Hindlimb muscle (tissue), 1 donor: ENCODE data around the gene VPS9D1. TPM values are rescaled to one million over a fixed set of nuclear protein-coding genes. Genes with fewer than 3 reads are reported as not detected.

Experiments used
- DNase-seq: peaks from one replicate; pipeline ENCODE4 v3.0.0-alpha.2; 2013
- polyA plus RNA-seq: library from polyadenylated mRNA; unstranded; fragments of 120-200 nt; gene quantifications from one replicate; pipeline ENCODE4 v1.2.1, GENCODE V29; 2013; ENCODE audit not compliant: insufficient read length

The VPS9D1 gene, protein sequence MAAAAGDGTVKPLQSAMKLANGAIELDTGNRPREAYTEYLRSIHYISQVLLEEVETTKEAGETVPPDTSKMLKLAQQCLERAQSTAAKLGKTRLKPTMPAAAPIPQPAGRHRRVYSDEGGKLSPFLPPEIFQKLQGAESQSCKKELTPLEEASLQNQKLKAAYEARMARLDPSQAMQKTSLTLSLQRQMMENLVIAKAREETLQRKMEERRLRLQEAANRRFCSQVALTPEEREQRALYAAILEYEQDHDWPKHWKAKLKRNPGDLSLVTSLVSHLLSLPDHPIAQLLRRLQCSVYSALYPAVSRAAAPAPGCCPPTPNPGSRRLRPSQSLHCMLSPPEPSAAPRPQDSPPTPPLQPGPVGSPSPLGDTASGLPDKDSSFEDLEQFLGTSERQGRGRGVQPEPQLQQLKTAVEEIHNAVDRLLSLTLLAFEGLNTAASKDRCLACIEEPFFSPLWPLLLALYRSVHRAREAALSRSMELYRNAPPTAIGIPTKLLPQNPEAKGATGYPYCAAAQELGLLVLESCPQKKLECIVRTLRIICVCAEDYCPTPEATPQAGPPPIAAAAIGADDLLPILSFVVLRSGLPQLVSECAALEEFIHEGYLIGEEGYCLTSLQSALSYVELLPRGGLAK
- polyA plus RNA-seq: 14.2 TPM

DNA sequence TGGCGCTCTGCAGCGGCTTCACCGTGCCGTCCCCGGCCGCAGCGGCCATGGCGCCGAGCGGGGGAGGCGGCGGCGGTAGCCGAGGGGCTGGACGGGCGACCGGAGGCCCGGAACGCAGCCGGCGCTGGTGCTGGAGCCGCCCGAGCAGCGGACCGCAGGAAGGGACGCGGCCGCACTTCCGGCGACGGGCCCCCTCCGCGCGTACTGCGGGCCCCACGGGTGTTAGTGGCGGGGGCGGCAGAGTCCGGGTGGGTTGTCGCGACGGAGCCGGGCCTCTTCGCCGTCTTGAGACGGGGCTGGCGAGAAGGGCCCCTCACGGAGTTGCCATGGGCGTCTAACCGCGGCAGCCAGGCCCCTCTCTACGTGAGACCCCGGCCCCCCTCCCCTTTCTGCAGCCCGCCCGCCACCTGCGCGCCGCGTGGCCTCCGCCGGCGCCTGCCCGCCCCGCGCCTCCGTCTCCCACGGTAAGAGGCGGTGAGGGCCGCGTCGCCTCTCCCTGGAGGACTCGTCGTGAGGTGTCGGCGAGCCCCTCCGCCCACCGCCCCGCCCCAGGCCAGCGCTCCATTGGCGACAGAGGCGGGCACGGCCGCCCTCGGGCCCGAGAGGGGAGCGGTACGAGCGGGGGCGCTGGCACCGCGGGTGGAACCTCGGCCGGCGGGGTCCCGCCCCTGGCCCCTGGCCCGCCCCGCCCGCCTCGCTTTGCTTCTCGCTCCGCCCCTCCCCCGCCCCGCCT lies at the start of gene VPS9D1, which contains the start of gene ZNF276:
TSS of gene VPS9D1 (minus strand) at position 86 of the 733 bp plus-strand sequence. CDS start at position 49, 37 bp downstream.
TSS of gene ZNF276 (plus strand) at position 725 of the 733 bp plus-strand sequence. CDS start 104 bp downstream, outside the sequence.
- peak; percentile 84 for DNase-seq

DNA sequence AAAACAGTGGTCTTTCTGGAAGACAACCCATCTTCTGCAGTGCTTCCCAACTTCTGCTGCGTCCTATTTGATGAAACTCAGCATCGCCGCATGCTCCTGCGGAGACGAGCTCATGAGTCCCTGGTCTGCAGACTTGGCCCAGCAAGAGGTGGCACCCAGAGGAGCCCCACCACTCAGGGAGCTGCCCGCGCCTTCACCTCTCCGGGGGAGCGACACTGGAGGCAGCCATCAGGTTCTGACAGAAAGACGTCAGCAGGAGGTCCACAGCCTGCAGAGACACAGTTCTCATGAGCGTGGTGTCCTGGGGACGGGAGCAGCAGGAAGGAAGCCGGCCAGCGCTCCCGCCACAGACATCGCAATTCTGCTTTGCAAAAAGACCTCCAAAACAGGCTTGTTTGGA lies 49.7 kb upstream of the VPS9D1 start:
- no peak for DNase-seq

DNA sequence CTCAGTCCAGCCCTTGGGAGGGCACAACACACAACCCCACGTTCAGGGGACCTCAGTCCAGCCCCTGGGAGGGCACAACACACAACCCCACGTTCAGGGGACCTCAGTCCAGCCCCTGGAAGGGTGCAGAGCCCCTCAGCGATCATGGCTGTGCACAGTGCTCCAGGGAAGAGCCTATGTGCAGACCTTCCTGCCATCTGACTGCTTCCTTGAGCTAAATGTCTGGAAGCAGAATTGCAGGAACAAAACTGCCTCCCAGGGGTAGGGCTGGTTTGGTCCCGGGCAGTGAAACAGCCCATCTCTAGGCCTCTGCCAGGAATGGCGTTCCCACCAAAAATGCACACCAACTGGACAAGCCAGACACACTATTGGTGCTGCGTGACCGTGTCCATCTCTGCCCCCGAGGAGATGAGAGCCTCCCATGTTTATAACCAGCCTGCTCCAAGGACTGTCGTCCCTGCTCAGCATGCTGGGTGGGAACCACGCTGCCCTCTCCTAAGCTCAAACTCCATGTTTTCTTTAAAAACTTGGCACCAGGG lies 44.7 kb upstream of the VPS9D1 start:
- DNase-seq: no peak

DNA sequence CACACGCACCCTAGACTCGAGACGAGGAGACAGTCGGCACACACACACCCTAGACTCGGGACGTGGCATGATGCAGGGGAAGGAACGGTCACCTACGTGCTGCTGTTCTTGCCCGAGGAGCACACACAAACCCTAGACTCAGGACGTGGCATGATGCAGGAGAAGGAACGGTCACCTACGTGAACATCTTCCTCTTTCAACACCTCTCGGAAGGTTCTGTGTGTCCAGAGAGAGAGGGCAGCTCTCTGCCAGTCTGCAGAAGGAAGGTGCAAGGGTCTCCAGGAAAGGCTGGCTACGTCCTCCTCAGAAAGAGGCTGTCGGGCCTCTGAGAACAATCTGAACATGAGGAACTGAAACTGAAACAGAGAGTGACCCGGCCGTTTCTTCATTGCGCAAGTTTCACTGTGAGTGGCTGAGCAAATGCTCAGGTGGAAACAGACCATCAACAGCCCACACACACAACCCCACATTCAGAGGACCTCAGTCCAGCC lies 44.1 kb upstream of the VPS9D1 start:
- DNase-seq: peak; percentile 23

DNA sequence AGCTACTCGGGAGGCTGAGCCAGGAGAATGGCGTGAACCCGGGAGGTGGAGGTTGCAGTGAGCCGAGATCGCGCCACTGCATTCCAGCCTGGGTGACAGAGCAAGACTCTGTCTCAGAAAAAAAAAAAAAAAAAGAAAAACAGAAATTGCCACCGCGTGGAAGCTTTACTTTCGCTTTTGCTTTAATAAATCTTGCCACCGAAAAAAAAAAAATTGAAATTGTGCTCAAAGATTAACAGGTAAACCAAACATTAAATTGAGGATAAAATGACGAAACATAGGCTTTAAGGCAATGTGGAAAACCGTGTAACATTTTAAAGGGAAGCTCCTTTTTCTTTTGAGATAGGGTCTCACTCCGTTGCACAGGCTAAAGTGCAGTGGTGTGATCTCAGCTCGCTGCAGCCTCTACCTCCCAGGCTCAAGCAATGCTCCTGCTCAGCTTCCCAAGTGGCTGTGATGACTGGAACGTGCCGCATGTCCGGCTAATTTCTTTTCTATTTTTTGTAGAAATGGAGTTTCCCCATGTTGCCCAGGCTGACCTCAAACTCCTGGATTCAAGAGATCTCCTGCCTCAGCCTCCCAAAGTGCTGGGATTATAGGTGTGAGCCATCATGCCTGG lies 40.7 kb upstream of the VPS9D1 start:
- no peak for DNase-seq

DNA sequence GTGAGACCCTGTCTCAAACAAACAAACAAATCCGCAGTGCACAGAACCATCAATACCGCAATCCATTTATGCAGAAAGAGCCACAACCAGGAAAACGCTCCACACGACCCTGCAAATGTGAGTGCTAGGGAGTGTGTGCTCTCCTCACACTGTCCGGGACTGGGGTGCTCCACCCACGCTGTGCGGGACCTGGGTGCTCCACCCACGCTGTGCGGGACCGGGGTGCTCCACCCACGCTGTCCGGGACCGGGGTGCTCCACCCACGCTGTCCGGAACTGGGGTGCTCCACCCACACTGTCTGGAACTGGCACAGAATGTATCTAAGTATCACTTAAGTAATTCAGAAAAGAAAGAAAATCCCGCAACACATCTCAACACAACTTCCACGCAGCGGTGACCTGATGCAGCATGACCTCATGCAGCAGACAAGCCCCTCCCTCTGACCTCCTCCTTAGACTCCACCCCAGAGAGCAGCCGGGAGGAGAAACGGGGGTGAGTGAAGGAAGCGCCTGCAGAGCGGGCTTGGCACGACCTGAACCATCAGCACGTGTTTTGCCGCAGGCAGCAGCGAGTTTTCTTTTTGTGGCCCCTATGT lies 39.1 kb upstream of the VPS9D1 start:
- DNase-seq: no peak

DNA sequence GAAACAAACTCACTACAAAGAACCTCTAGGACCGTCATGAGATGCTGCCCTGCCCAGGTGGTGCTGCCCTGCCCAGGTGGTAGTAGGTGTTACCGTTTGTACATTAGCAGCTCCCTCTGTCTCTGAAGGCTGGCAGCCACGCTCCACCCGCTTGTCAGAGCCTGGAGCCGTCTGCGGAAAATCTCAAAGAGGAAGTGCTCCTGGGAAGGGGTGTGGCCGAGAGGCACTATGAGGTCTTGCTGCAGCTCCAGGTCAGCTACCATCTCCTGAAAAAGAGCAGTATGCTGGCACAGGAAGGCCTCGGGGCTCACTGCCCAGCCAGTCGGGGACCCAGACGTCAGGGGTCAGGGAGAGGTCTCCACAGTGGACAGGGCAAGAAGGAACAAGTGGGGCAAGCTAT lies 28.9 kb upstream of the VPS9D1 start:
- DNase-seq: no peak

DNA sequence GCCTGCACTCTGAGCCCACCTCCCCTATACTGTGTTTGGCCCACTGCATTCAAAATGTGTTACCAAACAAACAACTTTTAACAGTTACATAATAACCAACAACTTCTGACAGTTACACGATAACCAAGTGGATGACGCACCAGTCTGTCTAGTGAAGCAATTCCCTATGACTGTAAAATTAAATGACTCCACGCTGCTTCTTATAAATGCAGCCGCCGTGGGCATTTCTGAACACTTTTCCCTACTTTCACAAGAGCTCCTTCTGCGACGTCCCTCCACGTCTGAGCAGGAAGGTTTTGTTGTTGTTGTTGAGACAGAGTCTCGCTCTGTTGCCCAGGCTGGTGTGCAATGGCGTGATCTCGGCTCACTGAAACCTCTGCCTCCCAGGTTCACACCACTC lies 28.2 kb upstream of the VPS9D1 start:
- no peak for DNase-seq

DNA sequence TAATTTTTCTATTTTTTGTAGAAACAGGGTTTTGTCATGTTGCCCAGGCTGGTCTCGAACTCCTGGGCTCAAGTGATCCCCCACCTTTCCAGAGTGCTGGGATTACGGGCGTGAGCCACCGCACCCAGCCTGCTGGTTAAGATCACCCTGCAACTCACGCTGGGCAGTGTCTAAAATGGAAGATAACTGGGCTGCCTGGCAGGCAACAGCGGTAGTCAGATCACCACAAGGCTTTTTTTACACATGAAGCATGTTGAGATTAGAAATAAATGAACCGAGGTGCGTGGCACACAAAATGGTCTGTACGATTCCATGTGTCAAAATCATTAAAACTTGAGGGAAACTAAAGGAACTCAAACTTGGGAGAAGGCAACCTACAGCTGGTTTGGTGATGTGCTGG lies 27.4 kb upstream of the VPS9D1 start:
- DNase-seq: no peak

DNA sequence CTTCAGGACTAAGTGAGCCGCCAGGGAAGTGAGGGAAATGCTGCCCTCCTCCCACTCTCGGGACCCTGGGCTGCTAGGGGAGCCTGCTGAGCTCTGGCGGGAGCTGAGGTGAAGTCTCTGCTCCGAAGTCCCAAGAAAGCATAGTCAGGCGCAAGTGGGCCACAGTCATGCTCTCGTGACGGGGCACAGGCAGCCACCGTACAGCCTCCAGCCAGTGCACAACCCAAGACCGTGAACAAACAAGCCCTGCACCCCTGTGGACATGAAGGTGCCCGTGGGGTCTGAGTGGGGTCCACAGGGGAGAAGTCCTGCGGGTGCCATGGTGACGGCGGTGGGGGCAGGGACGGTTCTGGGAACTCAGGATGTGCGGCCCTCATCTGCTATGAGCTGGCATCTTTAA lies 25.3 kb upstream of the VPS9D1 start:
- DNase-seq: no peak

DNA sequence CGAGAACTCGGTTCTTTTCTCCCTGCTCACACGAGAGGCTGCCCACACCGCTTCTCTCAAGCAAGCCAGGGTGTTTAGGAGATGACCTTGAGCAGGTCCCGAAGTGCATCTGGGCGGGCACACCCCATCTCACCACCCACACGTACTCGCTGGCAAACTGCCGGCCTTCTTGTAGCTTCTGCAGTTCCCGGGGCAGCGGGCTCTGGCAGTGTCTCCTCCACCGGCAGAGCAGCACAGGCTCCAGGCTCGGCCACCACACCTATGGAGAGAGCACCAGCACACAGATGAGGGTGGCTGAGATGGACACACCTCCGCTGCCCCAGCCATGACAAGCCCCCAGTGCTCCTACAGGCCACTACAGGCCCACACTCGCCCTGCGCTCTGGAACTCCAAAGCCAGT lies 24.1 kb upstream of the VPS9D1 start:
- DNase-seq: no peak

DNA sequence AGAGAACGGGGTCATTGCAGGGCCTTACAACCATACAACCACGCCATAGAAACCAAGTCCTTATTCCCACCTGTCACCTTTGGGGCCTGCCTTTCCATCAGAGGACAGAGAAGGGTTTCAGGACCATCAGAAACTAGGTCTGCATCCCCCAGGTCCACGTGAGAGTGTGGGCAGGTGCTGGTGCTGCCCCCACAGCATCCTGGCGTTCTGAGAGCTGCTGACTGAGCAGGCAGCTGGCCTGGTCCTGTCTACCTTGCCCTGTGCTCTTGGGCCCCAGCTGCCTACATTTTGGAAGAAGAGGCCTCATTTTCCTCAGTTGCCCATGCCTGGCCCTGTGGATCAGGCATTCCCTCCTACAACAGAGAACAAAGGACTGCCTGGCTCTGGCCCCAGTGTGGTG lies 22.2 kb upstream of the VPS9D1 start:
- no peak for DNase-seq

DNA sequence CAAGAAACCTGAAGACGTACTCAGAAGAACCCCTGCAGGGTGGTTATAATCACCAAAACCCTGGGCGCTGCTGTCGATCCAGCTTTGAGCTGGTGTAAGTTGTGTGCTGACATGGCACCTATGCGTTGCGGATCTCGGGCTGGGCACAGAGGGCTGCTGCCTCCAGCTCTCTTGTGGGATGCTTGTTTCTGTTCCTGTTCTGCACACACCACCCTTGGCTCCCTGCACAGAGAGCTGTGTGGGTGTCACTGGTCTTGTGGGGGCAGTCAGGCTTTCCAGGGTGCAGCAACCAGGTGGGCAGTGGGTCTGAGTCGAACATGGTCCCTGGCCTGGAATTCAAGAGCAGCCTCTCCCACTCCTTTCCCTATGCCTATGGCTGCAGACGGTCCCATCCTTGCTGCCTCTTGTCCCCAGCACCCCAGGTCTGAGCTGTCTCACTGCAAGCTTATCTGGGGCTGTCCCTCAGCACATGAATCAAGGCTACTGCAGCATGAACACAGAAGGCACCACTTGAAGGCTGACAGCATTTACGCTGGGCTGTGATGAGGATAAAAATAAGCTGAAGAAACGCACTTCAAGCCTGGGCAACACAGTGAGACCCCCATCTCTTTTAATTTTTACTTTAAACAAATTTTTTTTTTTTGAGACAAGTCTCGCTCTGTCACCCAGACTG lies 20.8 kb upstream of the VPS9D1 start:
- no peak for DNase-seq

DNA sequence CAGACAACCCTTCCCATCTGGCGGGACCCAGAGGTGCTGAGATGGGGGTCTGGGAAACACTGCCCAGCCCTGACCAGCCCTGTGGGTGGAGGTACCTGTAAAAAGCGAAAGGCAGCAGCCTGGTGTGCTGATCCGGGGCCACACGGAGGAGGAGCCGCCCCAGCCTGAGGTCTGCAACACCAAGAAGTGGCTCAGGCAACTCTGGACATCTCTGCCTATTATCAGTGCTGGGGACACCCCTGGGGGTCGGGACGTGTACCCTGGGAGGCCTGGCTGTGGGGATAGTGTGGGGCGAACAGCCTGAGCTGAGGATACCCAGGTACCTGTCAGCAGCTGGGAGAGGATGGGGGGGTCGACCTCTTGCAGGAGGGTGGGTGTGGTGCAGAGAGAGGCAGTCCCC lies 18.7 kb upstream of the VPS9D1 start:
- no peak for DNase-seq

DNA sequence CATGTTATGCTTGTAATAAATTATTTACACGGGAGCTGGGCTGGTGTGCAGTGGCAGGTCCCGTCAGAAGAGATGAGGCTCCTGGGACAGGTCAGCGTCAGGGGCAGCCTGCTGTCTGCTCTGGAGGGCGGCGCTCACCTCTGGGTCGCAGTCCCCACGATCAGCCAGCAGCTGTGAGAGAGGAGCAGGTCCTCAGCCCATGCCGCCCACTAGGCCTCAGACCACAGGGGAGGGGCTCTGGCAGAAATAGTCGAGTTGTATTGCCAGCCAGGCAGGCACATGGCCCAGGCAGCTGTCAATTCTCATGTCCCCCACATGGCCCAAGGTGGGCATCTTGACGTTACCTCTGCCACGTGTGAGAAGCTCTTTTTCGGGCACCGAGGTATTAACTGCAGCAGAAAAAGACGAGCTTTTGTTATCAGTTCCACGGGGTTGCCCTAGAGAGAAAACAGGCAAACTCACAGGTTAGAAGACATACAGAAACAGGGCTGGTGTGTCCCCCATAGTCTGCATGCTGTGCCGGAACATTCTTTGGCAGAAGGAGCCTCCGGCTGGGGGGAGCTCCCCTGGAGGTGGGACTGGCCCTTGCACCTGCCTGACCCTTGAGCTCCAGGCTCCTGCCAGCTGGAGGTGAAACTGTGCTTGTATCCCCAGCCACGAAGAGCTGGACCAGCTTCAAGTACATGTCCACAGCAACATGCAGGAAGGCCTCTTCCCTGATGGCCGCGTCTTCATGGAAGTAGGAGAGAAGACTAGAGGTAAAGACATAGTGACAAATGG lies 18.0 kb upstream of the VPS9D1 start:
- DNase-seq: no peak

DNA sequence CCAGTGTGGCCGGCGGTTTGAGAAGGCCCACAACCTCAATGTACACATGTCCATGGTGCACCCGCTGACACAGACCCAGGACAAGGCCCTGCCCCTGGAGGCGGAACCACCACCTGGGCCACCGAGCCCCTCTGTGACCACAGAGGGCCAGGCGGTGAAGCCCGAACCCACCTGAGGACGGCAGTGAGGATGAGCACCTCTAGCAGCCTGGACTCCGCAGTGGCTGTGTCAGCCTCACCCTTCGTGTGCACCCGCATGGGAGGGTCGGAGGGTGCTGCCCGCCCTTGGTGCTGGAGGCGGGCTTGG lies 17.3 kb upstream of the VPS9D1 start:
- no peak for DNase-seq

DNA sequence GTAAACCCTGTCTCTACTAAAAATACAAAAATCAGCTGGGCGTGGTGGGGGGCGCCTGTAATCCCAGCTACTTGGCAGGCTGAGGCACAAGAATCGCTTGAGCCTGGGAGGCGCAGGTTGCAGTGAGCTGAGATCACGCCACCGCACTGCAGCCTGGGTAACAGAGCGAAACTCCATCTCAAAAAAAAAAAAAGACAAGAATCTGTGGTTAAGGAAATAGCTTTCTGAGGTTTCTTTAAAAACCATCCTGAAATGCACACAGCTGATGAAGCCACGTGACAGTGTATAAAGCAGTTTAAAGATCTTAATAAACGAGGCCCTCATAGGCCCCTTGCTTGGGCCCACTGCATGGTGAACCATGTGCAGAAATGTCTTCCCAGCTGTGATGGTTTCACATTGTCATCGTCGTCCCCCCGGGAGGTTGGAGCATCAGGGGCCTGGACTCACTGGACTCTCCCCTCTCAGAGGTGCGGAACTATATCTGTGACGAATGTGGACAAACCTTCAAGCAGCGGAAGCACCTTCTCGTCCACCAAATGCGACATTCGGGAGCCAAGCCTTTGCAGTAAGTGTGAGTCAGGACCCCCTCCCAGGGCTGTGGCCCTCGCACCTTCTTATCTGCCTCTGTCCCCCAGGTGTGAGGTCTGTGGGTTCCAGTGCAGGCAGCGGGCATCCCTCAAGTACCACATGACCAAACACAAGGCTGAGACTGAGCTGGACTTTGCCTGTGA lies 16.8 kb upstream of the VPS9D1 start:
- DNase-seq: no peak

DNA sequence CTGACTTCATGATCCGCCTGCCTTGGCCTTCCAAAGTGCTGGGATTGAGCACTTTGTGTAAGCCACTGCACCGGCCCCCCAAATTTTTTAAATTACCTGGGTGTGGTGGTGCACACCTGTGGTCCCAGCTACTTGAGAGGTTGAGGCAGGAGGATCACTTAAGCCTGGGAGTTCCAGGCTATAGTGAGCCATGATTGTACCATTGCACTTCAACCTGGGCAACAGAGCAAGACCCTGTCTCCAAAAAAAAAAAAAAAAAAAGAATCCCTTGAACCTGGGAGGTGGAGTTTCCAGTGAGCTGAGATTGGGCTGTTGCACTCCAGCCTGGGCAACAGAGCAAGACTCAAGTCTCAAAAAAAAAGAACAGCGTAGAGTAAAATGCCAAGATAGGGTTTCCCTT lies 15.9 kb upstream of the VPS9D1 start:
- DNase-seq: no peak

DNA sequence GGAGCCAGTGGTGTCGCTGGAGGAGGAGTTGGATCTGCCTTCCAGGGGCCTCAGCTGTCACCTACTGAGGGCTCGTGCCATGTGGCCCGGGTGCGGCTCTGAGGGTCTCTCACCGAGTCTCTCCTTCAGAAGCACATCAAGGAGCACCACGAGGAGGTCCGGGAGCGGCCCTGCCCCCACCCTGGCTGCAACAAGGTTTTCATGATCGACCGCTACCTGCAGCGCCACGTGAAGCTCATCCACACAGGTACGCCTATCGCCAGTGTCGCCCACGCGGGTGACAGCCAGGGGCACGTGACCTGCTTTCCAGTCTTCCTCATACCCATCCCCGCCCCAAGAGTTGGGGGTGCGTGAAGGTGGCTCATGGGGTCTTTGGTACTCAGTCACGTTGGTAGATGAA lies 13.1 kb upstream of the VPS9D1 start:
- no peak for DNase-seq

DNA sequence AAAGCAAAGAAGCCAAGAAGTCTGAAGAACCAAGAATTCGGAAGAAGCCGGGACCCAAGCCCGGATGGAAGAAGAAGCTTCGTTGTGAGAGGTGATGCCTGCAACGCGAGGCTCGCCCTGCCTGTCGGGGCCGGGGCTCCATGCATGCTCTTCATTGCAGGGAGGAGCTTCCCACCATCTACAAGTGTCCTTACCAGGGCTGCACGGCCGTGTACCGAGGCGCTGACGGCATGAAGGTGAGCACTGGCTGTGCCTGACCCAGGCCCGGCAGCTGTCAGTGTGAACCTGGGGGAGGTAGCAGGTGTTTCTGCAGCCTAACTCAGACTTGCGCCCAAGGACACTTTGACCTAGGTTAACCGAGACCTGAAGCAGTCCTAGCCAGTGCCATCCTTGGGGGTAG lies 12.6 kb upstream of the VPS9D1 start:
- DNase-seq: no peak
